ENCODE results near the gene MYLK3. TPM values are rescaled to one million over a fixed set of nuclear protein-coding genes. Genes with fewer than 3 reads are reported as not detected.

MYLK3 gene
- polyA plus RNA-seq, 1 experiment: 0.10 TPM

GRCh38 chr16:46772463-46772862 is 24.3 kb upstream of the MYLK3 start:
- DNase-seq (ENCODE audit: low read depth): no peak
- TF ChIP-seq CTCF (IDR thresholded peaks at IDR 0.05; ENCODE audit: insufficient read depth, low read depth, low read length): no peak
- Histone ChIP-seq H3K4me3 (ENCODE audit: low read depth, low read length) (no peak overlapping the region), H3K27me3 (ENCODE audit: control insufficient read depth, insufficient read depth, low read length) (no peaks in the 10 kb centered on the region), H3K36me3 (ENCODE audit: control insufficient read depth, insufficient read depth, low read length) (no peaks in the 10 kb centered on the region)
- POLR2A ChIA-PET: no interaction called here
- CTCF ChIA-PET: interaction anchor here (0.7 to 1.6 kb wide), 3 partner anchors 13 to 137 kb away, joined by 3 read pairs; no protein-coding TSS in a partner anchor

GRCh38 chr16:46768809-46769208 is 20.7 kb upstream of the MYLK3 start:
- CTCF ChIA-PET: no interaction called here
- Histone ChIP-seq H3K4me3 (ENCODE audit: low read depth, low read length) (no peak overlapping the region), H3K27me3 (ENCODE audit: control insufficient read depth, insufficient read depth, low read length) (no peaks in the 10 kb centered on the region), H3K36me3 (ENCODE audit: control insufficient read depth, insufficient read depth, low read length) (no peaks in the 10 kb centered on the region)
- no peak for TF ChIP-seq CTCF (IDR thresholded peaks at IDR 0.05; ENCODE audit: insufficient read depth, low read depth, low read length)
- DNase-seq (ENCODE audit: low read depth): no peak
- POLR2A ChIA-PET: no interaction called here

GRCh38 chr16:46765050-46765449 is 16.9 kb upstream of the MYLK3 start:
- TF ChIP-seq CTCF (IDR thresholded peaks at IDR 0.05; ENCODE audit: insufficient read depth, low read depth, low read length): no peak
- Histone ChIP-seq H3K4me3 (ENCODE audit: low read depth, low read length) (no peak overlapping the region), H3K36me3 (ENCODE audit: control insufficient read depth, insufficient read depth, low read length) (no peaks in the 10 kb centered on the region), H3K27me3 (ENCODE audit: control insufficient read depth, insufficient read depth, low read length) (no peaks in the 10 kb centered on the region)
- ChIA-PET POLR2A (no interaction called here), CTCF (no interaction called here)
- no peak for DNase-seq (ENCODE audit: low read depth)

- Histone ChIP-seq H3K36me3 (ENCODE audit: control insufficient read depth, insufficient read depth, low read length) (no peaks in the 10 kb centered on the region), H3K27me3 (ENCODE audit: control insufficient read depth, insufficient read depth, low read length) (peaks cover 1% of the 10 kb centered on the region; the same call in 1 of the 2 replicates), H3K4me3 (ENCODE audit: low read depth, low read length) (no peak overlapping the region)
- no peak for DNase-seq (ENCODE audit: low read depth)
- no peak for TF ChIP-seq CTCF (IDR thresholded peaks at IDR 0.05; ENCODE audit: insufficient read depth, low read depth, low read length)
- POLR2A ChIA-PET: no interaction called here
- CTCF ChIA-PET: no interaction called here
These were observed 15.0 kb upstream of the MYLK3 start for GRCh38 chr16:46763147-46763546.

GRCh38 chr16:46762583-46762982 is 14.4 kb upstream of the MYLK3 start:
- ChIA-PET CTCF (no interaction called here), POLR2A (interaction anchor here (0.6 kb wide), 1 partner anchor 20 kb away, joined by 17 read pairs; no protein-coding TSS in a partner anchor)
- no peak for DNase-seq (ENCODE audit: low read depth)
- TF ChIP-seq CTCF (IDR thresholded peaks at IDR 0.05; ENCODE audit: insufficient read depth, low read depth, low read length): no peak
- H3K36me3 ChIP-seq (ENCODE audit: control insufficient read depth, insufficient read depth, low read length): no peaks in the 10 kb centered on the region
- H3K27me3 ChIP-seq (ENCODE audit: control insufficient read depth, insufficient read depth, low read length): peaks cover 1% of the 10 kb centered on the region; the same call in 1 of the 2 replicates
- H3K4me3 ChIP-seq (ENCODE audit: low read depth, low read length): no peak overlapping the region

Data from BJ (cell line).